ENCODE data around the gene S100A5.

Gene S100A5

DNA sequence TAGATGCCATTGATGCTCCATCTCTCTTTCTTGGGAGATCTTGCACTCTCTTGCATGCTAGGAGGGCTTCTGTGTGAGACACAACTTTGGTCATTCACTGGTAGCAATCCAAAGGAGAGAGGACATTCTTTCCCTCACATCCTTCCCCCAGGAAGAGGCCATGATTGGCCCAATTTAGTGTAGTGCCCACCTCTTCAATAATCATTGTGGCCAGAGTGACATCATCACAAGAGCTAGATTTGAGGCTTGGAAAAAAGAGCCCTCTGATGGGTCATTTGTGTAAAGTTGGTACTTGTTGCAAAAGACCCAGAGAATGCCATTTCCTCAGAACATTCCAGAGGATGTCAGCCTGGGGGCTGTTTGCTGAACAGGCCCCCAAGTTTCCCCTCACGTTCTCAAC lies 35.2 kb downstream of the S100A5 start:
- Histone ChIP-seq H3K9me3 (ENCODE audit: control insufficient read depth, insufficient read depth, low read length) (no peaks in the 10 kb centered on the region), H3K9ac (ENCODE audit: low read depth, low read length) (no peak overlapping the region), H3K36me3 (ENCODE audit: insufficient read depth, low read length) (no peaks in the 10 kb centered on the region), H3K4me1 (ENCODE audit: insufficient read depth, low read length) (peaks cover 5% of the 10 kb centered on the region; the same call in 1 of the 2 replicates)

DNA sequence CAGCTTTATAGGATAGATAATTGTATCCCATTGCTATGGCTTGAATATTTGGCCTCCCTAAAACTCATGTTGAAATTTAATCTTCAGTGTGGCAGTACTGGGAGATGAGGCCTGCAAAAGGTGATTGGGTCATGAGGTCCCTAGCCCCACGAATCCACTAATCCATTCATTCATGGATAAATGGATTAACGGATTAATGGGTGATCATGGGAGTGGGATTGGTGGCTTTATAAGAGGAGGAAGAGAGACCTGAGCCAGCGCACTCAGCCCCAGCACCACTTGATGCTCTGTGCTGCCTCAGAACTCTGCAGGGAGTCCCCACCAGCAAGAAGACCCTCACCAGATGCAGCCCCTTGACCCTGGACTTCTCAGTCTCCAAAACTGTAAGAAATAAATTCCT lies 37.0 kb downstream of the S100A5 start:
- Histone ChIP-seq H3K36me3 (ENCODE audit: insufficient read depth, low read length) (no peaks in the 10 kb centered on the region), H3K9me3 (ENCODE audit: control insufficient read depth, insufficient read depth, low read length) (no peaks in the 10 kb centered on the region), H3K9ac (ENCODE audit: low read depth, low read length) (no peak overlapping the region), H3K4me1 (ENCODE audit: insufficient read depth, low read length) (peaks cover 9% of the 10 kb centered on the region; the same call in 1 of the 2 replicates)

DNA sequence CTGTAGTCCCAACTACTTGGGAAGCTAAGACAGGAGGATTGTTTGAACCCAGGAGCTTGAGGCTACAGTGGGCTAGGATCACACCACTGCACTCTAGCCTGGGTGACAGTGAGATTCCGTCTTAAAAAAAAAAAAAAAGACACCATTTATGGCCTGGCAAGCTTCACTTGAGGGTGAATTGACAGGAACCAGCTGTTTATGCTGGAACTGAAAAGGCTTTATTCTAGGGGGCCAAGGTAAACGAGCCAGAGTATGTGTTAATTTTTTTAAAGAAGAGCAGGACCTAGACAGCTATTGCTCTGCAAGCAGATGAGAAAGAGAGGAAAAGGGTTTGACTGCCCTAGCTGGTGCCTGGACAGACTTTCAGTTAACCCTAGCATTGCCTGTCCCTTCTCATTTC lies 42.0 kb downstream of the S100A5 start:
- Histone ChIP-seq H3K9me3 (ENCODE audit: control insufficient read depth, insufficient read depth, low read length) (no peaks in the 10 kb centered on the region), H3K36me3 (ENCODE audit: insufficient read depth, low read length) (no peaks in the 10 kb centered on the region), H3K9ac (ENCODE audit: low read depth, low read length) (no peak overlapping the region), H3K4me1 (ENCODE audit: insufficient read depth, low read length) (peaks cover 11% of the 10 kb centered on the region)

DNA sequence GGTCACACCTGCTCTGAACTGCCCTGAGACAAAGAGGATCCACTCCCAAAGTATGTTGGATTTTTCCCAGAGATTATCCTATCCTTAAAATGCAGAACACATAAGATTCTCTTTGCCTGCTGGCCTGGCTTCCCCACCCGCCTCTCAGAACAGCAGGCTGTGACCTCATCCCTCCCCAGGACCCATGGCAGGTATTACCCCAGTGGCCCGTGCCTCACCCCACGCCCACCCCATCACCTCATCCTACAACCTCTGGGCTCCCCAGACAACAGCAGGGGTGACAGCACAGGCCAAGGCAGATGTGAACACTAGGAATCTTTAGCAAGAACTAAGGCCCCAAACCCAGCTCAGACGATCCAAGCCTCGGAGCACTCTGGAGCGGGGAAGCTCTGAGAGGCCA lies 45.2 kb downstream of the S100A5 start:
- Histone ChIP-seq H3K9me3 (ENCODE audit: control insufficient read depth, insufficient read depth, low read length) (no peaks in the 10 kb centered on the region), H3K4me1 (ENCODE audit: insufficient read depth, low read length) (peaks cover 13% of the 10 kb centered on the region), H3K36me3 (ENCODE audit: insufficient read depth, low read length) (no peaks in the 10 kb centered on the region), H3K9ac (ENCODE audit: low read depth, low read length) (no peak overlapping the region)

DNA sequence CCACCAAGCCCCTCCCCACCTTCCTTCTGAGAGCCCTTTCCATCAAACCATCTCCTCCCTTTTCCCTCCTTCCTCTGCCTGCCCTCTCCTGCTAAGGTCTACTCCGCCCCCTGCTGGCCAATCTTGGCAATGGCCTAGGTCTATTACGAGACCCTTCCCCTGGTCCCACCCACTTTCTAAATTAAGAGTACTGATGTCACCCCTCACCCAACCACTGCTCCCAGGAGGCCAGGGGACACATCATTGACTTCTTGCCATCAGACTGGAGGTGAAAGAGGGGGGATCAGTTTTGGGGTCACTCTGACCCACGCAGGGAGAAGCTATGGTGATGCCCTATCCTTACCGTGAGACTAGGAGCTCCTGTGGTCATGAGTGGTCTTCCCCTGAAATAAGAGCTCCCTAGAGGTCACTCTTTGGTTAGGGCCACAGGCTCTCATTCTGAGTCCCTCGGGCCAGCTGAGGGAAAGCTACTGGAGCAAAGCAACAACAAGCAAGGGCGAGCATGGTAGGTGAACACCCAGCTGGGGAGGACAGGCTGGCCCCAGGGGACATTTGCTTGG lies 45.7 kb downstream of the S100A5 start:
- Histone ChIP-seq H3K9me3 (ENCODE audit: control insufficient read depth, insufficient read depth, low read length) (no peaks in the 10 kb centered on the region), H3K36me3 (ENCODE audit: insufficient read depth, low read length) (no peaks in the 10 kb centered on the region), H3K4me1 (ENCODE audit: insufficient read depth, low read length) (peaks cover 15% of the 10 kb centered on the region), H3K9ac (ENCODE audit: low read depth, low read length) (no peak overlapping the region)

DNA sequence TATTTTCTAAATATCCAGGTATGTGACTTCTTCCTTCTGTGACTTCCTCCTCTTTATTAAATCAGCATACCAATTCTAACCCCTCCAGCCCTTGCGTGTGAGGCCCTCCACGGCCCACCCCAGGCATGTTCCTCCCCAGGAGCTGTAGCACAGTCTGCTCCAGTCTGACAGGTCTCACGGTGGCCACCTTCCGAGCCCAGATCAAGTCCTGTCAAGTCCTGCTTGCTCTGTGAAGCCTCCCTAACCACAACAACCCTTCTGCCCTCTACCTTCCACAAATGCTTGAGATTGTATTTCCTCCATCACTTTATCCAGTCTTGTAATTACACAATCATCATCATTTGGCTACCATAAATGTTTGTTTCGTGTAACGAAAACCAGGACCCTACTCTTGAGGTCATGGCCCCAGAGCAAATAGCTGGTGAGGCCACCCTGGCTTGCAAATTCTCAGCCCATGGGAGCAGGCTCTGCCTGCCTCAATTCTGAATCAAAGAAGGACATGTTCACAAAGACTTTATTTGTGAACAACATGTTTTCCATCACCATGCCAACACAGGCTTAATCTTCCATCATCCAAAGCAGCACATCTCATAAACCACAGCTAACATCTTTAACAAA lies 47.3 kb downstream of the S100A5 start:
- H3K9ac ChIP-seq (ENCODE audit: low read depth, low read length) = no peak overlapping the region
- H3K4me1 ChIP-seq (ENCODE audit: insufficient read depth, low read length) = peaks cover 10% of the 10 kb centered on the region
- H3K36me3 ChIP-seq (ENCODE audit: insufficient read depth, low read length) = no peaks in the 10 kb centered on the region
- H3K9me3 ChIP-seq (ENCODE audit: control insufficient read depth, insufficient read depth, low read length) = no peaks in the 10 kb centered on the region

GRCh38 chr1:153490272-153491051 lies 50.3 kb downstream of the S100A5 start:
- Histone ChIP-seq H3K36me3 (ENCODE audit: insufficient read depth, low read length) (no peaks in the 10 kb centered on the region), H3K4me1 (ENCODE audit: insufficient read depth, low read length) (peaks cover 10% of the 10 kb centered on the region), H3K9ac (ENCODE audit: low read depth, low read length) (no peak overlapping the region), H3K9me3 (ENCODE audit: control insufficient read depth, insufficient read depth, low read length) (no peaks in the 10 kb centered on the region)

GRCh38 chr1:153488731-153489130 lies 52.0 kb downstream of the S100A5 start:
- peaks cover 8% of the 10 kb centered on the region for H3K4me1 ChIP-seq (ENCODE audit: insufficient read depth, low read length)
- no peaks in the 10 kb centered on the region for H3K9me3 ChIP-seq (ENCODE audit: control insufficient read depth, insufficient read depth, low read length)
- H3K9ac ChIP-seq (ENCODE audit: low read depth, low read length) = no peak overlapping the region
- H3K36me3 ChIP-seq (ENCODE audit: insufficient read depth, low read length) = no peaks in the 10 kb centered on the region

DNA sequence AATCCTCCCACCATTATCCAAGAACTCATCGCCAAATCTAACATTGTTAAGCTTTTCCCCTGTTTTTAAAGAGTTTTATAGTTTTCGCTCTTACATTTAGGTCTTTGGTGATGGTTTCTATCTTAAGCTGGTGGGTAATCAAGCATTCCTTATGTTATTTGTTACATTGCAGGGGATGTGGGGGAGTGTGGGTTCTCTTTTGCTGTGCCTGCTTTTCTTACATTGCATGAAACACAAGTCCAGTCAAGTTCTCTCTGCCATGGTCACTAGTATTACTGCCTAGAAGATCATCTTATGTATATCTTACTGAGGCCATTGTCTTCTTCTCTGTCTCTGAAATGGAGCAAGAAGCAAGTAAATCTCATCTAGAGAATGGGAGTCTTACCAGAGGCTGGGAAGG lies 53.0 kb downstream of the S100A5 start:
- peaks cover 8% of the 10 kb centered on the region for H3K4me1 ChIP-seq (ENCODE audit: insufficient read depth, low read length)
- H3K36me3 ChIP-seq (ENCODE audit: insufficient read depth, low read length) = no peaks in the 10 kb centered on the region
- no peaks in the 10 kb centered on the region for H3K9me3 ChIP-seq (ENCODE audit: control insufficient read depth, insufficient read depth, low read length)

More for the DNA sequence above, 53.0 kb downstream of the S100A5 start:
- H3K9ac ChIP-seq (ENCODE audit: low read depth, low read length) = no peak overlapping the region
